NCI-H146 (cell line): ENCODE results near the gene KIF21B.
A peak's percentile ranks its signal among the peaks of the same experiment; 100 is the strongest.
"Not testable (repeated sequence)": the region's sequence is repeated elsewhere in the genome, so short reads cannot be mapped to it uniquely, and the experiment has no call there.

ENCODE experiments used
- DNase-seq: peaks from one replicate; lab custom pipeline; 2025; lab: John Stamatoyannopoulos, UW

Gene KIF21B

GRCh38 chr1:200935286-200935962 is 88.1 kb downstream of the KIF21B start:
- not testable (repeated sequence) for DNase-seq

DNA sequence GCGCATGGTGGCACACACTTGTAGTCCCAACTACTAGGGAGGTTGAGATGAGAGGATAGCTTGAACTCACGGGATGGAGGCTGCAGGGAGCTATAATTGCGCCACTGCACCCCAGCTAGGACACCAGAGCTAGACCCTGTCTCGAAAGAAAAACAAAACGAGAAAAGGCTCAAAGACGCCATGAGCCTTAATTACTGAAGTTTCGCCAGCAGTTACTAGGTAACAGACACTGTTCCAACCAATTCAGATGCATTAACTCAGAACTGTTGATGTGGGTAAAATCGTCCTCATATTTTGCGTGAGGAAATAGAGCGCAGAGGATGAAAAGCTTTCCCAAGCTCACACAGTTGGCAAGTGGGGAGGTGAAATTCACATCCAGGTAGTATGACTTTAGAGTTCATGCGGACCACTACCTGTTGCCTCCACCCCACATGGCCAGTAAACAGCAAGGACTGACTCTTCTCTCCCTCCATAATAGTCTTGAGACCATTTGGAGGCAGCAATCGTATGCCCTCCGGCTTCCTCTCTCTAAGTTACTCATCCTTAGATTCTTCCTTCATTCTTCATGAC is 88.8 kb downstream of the KIF21B start:
- no peak for DNase-seq

DNA sequence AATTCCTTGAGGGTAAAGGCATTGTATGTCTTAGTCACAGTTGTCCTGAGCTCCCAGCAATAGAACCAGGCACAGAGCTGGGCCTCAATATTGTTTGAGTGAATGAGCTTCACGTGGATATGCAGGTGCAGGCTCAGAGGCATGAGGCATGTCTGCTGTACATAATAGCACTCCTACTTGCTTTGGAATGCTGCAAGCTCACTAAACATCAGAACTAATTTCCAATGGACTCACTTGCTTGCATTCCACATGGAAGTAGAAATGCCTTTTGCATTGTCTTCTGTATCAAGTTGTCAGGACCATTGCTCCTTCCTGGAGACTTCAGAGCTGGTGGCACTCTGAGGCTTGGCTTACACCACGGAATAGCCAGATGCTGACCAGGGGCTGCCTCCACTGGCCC is 91.7 kb downstream of the KIF21B start:
- DNase-seq: no peak

DNA sequence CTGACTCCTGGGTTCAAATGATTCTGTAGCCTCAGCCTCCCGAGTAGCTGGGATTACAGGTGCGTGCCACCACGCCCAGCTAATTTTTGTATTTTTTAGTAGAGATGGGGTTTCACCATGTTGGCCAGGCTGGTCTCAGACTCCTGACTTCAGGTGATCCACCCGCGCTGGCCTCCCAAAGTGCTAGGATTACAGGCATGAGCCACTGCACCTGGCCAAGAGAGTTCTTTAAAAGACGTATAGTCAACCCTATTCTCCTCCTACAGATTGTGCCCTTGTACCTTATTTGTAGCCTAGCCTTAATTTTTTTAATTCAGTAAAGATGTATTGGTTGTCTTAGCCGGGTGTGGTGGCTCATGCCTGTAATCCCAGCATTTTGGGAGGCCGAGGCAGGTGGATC is 93.2 kb downstream of the KIF21B start:
- not testable (repeated sequence) for DNase-seq

GRCh38 chr1:200929530-200930278 is 93.8 kb downstream of the KIF21B start:
- DNase-seq: no peak

DNA sequence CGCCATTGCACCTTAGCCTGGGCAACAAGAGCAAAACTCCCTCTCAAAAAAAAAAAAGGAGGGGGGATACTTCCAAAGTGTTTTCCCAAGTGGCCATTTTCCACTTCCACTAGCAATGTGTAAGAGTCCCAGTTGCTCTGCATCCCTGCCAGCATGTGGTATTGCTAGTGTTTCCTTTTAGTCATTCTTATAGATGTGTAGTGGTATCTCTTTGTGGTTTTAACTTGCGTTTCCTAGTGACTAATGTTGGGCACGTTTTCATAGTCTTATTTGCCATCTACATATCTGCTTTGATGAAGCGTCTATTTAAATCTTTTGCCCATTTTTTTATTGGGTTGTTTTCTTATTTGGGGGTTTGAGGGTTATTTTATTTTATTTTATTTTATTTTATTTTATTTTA is 97.7 kb downstream of the KIF21B start:
- no peak for DNase-seq

GRCh38 chr1:200923601-200924000 is 99.9 kb downstream of the KIF21B start:
- no peak for DNase-seq

GRCh38 chr1:200922406-200922805 is 101.1 kb downstream of the KIF21B start:
- no peak for DNase-seq

DNA sequence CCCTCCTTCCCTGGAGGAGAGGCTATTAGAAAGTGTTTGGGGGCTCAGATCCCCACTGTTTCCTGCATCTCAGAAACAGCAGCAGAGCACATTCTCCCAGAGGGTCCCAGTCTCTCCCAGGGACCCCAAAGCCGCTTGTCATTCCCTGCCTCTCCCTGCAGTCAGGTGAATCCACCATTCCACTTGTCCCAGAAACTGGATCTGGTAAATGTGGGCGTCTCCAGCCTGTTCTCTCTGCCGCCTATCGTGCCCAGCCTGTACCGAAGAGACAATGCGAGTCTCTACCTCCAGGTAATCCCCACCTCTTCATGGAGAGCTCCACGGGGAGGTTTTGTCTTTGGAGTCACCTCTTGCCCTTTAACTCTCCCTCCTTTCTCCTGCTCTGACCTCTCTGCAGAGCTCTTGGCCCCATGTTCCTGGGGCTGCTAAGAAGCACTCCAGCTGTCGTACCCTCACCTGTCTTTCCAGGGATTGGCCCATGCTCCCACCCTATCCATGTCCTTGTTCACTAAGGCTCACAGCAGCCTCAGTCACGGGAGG is 101.9 kb downstream of the KIF21B start:
- peak; percentile 47 for DNase-seq
